ENCODE results near the gene MOB1B. TPM values are rescaled to one million over a fixed set of nuclear protein-coding genes. Genes with fewer than 3 reads are reported as not detected.

MOB1B gene
- total RNA-seq, 1 experiment from 2014 or later = 33.2 TPM

- POLR2A ChIA-PET = interaction anchor here (1.0 to 1.6 kb wide), 2 partner anchors 28 to 65 kb away, joined by 3 read pairs; no protein-coding TSS in a partner anchor
- DNase-seq (ENCODE audit: low read depth, low spot score) = no peak
- CTCF ChIA-PET = interaction anchor here (1.0 to 1.2 kb wide), 5 partner anchors 15 to 301 kb away, joined by 3 to 6 read pairs (median 3); no protein-coding TSS in a partner anchor
These were observed 565 bp downstream of the MOB1B start for GRCh38 chr4:70902577-70903290.

GRCh38 chr4:70903291-70903603 lies 1.1 kb downstream of the MOB1B start:
- ChIA-PET CTCF (no interaction called here), POLR2A (no interaction called here), RAD21 (ENCODE audit: low non-redundant PET in 1 of 2, low total read pairs in 2 of 2, uncharacterized antibody in 2 of 2, unreplicated experiment in 2 of 2) (no interaction called here)
- H4K20me1 ChIP-seq (ENCODE audit: insufficient read depth) = no peaks in the 10 kb centered on the region
- peaks cover 47% of the 10 kb centered on the region for H3K79me2 ChIP-seq (ENCODE audit: insufficient read depth, low read length)
- TF ChIP-seq EZH2phosphoT487 (IDR thresholded peaks at IDR 0.05; ENCODE audit: borderline replicate concordance) (no peak), SIN3A (IDR thresholded peaks at IDR 0.05; ENCODE audit: low read depth) (no peak), ZBTB33 (IDR thresholded peaks at IDR 0.05; ENCODE audit: extremely low read depth, insufficient replicate concordance, low read length) (no peak), SP1 (IDR thresholded peaks at IDR 0.05; ENCODE audit: low read depth) (no peak), POLR2A (IDR thresholded peaks at IDR 0.05; ENCODE audit: borderline replicate concordance, extremely low read depth, insufficient read depth, insufficient read length) (no peak), ATF3 (IDR thresholded peaks at IDR 0.05) (no peak), CTCF (IDR thresholded peaks at IDR 0.05 in 2 of 3, conservative IDR thresholded peaks at IDR 0.05 in 1 of 3; ENCODE audit: borderline replicate concordance in 1 of 3, insufficient read depth in 1 of 3, low read depth in 2 of 3, low read length in 2 of 3) (no peak), YY1 (IDR thresholded peaks at IDR 0.05; ENCODE audit: extremely low read depth, insufficient replicate concordance, low read depth, low read length) (no peak)
- H3K27ac ChIP-seq (ENCODE audit: low read depth, low read length) = no peak overlapping the region
- no TSS peak for BruUV-seq (replicated peaks)
- intact Hi-C loops (cut with micrococcal nuclease) = loop anchor here (2.0 to 5.0 kb wide), 2 partner anchors 64 to 89 kb away; partner anchors contain the start of genes DCK and GRSF1
- H3K9me3 ChIP-seq (ENCODE audit: control insufficient read depth in 1 of 2, insufficient read depth in 1 of 2, low read depth in 1 of 2, low read length in 2 of 2) = no peaks in the 10 kb centered on the region
- peak overlapping the region; percentile 78 to 85 for H3K4me3 ChIP-seq (replicated peaks in 1 of 2; ENCODE audit: low read depth in 1 of 2, low read length in 2 of 2)
- peaks cover 0 to 7% of the 10 kb centered on the region in 2 experiments; a peak in 1 of 4 replicates for H3K36me3 ChIP-seq (ENCODE audit: control insufficient read depth in 1 of 2, insufficient read depth in 2 of 2, low read length in 2 of 2)
- H3K9me2 ChIP-seq (ENCODE audit: insufficient read depth) = no peaks in the 10 kb centered on the region
- peak overlapping the region; percentile 70 for H3K9ac ChIP-seq (ENCODE audit: low read length)
- no peaks in the 10 kb centered on the region for H3K27me3 ChIP-seq (ENCODE audit: insufficient read depth, low read length)
- peak overlapping the region; percentile 95 for H3K4me2 ChIP-seq (ENCODE audit: low read length)
- ATAC-seq = no peak
- H3K4me1 ChIP-seq (ENCODE audit: control insufficient read depth in 1 of 2, insufficient read depth in 2 of 2, low read length in 2 of 2) = peaks cover 4 to 16% of the 10 kb centered on the region in 2 experiments
- no peak overlapping the region for H2AFZ ChIP-seq (ENCODE audit: low read depth, low read length, poor library complexity, severe bottlenecking)
- no peak for DNase-seq (ENCODE audit: low read depth, low spot score)

More at GRCh38 chr4:70902577-70903290, 565 bp downstream of the MOB1B start:
- RAD21 ChIA-PET (ENCODE audit: low non-redundant PET in 1 of 2, low total read pairs in 2 of 2, uncharacterized antibody in 2 of 2, unreplicated experiment in 2 of 2) = no interaction called here
- peaks cover 46% of the 10 kb centered on the region for H3K79me2 ChIP-seq (ENCODE audit: insufficient read depth, low read length)
- H3K27ac ChIP-seq (ENCODE audit: low read depth, low read length) = peak overlapping the region; percentile 35; the same call in 1 of the 2 replicates
- H3K4me2 ChIP-seq (ENCODE audit: low read length) = peak overlapping the region; percentile 95
- peak; percentile 69 for ATAC-seq
- H2AFZ ChIP-seq (ENCODE audit: low read depth, low read length, poor library complexity, severe bottlenecking) = peak overlapping the region; percentile 93
- no peaks in the 10 kb centered on the region for H3K27me3 ChIP-seq (ENCODE audit: insufficient read depth, low read length)
- H3K9ac ChIP-seq (ENCODE audit: low read length) = peak overlapping the region; percentile 70
- intact Hi-C loops (cut with micrococcal nuclease) = loop anchor here (2.0 to 5.0 kb wide), 2 partner anchors 64 to 90 kb away; partner anchors contain the start of genes DCK and GRSF1
- peaks cover 0 to 7% of the 10 kb centered on the region in 2 experiments; a peak in 1 of 4 replicates for H3K36me3 ChIP-seq (ENCODE audit: control insufficient read depth in 1 of 2, insufficient read depth in 2 of 2, low read length in 2 of 2)
- TF ChIP-seq EGR1 (IDR thresholded peaks at IDR 0.05; ENCODE audit: low read depth) (no peak), MAX (IDR thresholded peaks at IDR 0.05) (no peak), ZFX (IDR thresholded peaks at IDR 0.05) (peak; percentile 36)
- peak overlapping the region; percentile 78 to 85 for H3K4me3 ChIP-seq (replicated peaks in 1 of 2; ENCODE audit: low read depth in 1 of 2, low read length in 2 of 2)
- H3K9me3 ChIP-seq (ENCODE audit: control insufficient read depth in 1 of 2, insufficient read depth in 1 of 2, low read depth in 1 of 2, low read length in 2 of 2) = no peaks in the 10 kb centered on the region
- H4K20me1 ChIP-seq (ENCODE audit: insufficient read depth) = no peaks in the 10 kb centered on the region
- H3K9me2 ChIP-seq (ENCODE audit: insufficient read depth) = no peaks in the 10 kb centered on the region
- BruUV-seq (replicated peaks) = no TSS peak
- peaks cover 4 to 16% of the 10 kb centered on the region in 2 experiments for H3K4me1 ChIP-seq (ENCODE audit: control insufficient read depth in 1 of 2, insufficient read depth in 2 of 2, low read length in 2 of 2)

All from HCT116 (cell line).